GM23338 (cell line): ENCODE results near the gene TBPL1. TPM values are rescaled to one million over a fixed set of nuclear protein-coding genes. Genes with fewer than 3 reads are reported as not detected.

Experiments
- ATAC-seq: fragments of 200-7000 bp; cut with Tn5 transposase; 3 replicates; pipeline ENCODE4 v1.9.1; 2020
- DNase-seq: peaks from one replicate; pipeline ENCODE4 v3.0.0-alpha.2; 2015; ENCODE audit warnings: low spot score
- H2AFZ ChIP-seq: fragments of 200-600 bp; sonication (generic); 2 replicates; pipeline ENCODE4 v1.8.0; 2016; ENCODE audit warnings: antibody characterized with exemption, mild to moderate bottlenecking, moderate library complexity
- H3F3A ChIP-seq: fragments of 200-600 bp; sonication (generic); replicated peaks from 2 replicates; pipeline ENCODE4 v1.8.0; 2017; ENCODE audit warnings: antibody characterized with exemption, mixed run types, low read depth
- H3K27ac ChIP-seq: fragments of 200-600 bp; sonication (generic); 2 replicates; pipeline ENCODE4 v1.6.1; 2016; ENCODE audit warnings: low read depth
- H3K27me3 ChIP-seq: fragments of 200-600 bp; sonication (generic); 2 replicates; pipeline ENCODE4 v1.8.0; 2016; ENCODE audit warnings: mild to moderate bottlenecking, mixed run types, moderate library complexity; ENCODE audit not compliant: insufficient read depth
- H3K36me3 ChIP-seq: fragments of 200-600 bp; sonication (generic); 2 replicates; pipeline ENCODE4 v1.8.0; 2016; ENCODE audit warnings: mild to moderate bottlenecking; ENCODE audit not compliant: insufficient read depth
- H3K4me1 ChIP-seq: fragments of 200-600 bp; sonication (generic); 2 replicates; pipeline ENCODE4 v1.8.0; 2016; ENCODE audit warnings: mild to moderate bottlenecking, moderate library complexity; ENCODE audit not compliant: insufficient read depth
- H3K4me2 ChIP-seq: fragments of 200-600 bp; sonication (generic); 2 replicates; pipeline ENCODE4 v1.7.1; 2017; ENCODE audit warnings: mixed run types
- H3K4me3 ChIP-seq: fragments of 200-600 bp; sonication (generic); 2 replicates; pipeline ENCODE4 v1.6.1; 2016; ENCODE audit warnings: mixed run types
- H3K79me2 ChIP-seq: fragments of 200-600 bp; sonication (generic); replicated peaks from 2 replicates; pipeline ENCODE4 v1.8.0; 2017; ENCODE audit warnings: mild to moderate bottlenecking; ENCODE audit not compliant: insufficient read depth
- H3K9me2 ChIP-seq: fragments of 200-600 bp; sonication (generic); 2 replicates; pipeline ENCODE4 v1.8.0; 2017; ENCODE audit not compliant: insufficient read depth
- H4K20me1 ChIP-seq: fragments of 200-600 bp; sonication (generic); replicated peaks from 2 replicates; pipeline ENCODE4 v1.8.0; 2017; ENCODE audit warnings: mild to moderate bottlenecking; ENCODE audit not compliant: insufficient read depth
- H3K27ac Mint-ChIP-seq: 2 replicates; pipeline ENCODE4 v1.8.0; 2020; ENCODE audit warnings: inconsistent platforms, mild to moderate bottlenecking, moderate library complexity, mixed read lengths
- H3K27me3 Mint-ChIP-seq: 3 replicates; pipeline ENCODE4 v1.8.0; 2022; ENCODE audit warnings: low read depth, mild to moderate bottlenecking, moderate library complexity, mixed read lengths, inconsistent platforms; ENCODE audit not compliant: insufficient read depth, poor library complexity
- H3K36me3 Mint-ChIP-seq: 3 replicates; pipeline ENCODE4 v1.8.0; 2021; ENCODE audit warnings: low read depth, mild to moderate bottlenecking, inconsistent platforms, moderate library complexity, mixed read lengths
- H3K4me1 Mint-ChIP-seq: 3 replicates; pipeline ENCODE4 v1.8.0; 2020; ENCODE audit warnings: mild to moderate bottlenecking, inconsistent platforms, mixed read lengths
- H3K4me3 Mint-ChIP-seq: 3 replicates; pipeline ENCODE4 v1.8.0; 2021; ENCODE audit warnings: moderate library complexity, mild to moderate bottlenecking, inconsistent platforms, mixed read lengths
- H3K9me3 Mint-ChIP-seq: 3 replicates; pipeline ENCODE4 v1.8.0; 2020; ENCODE audit warnings: moderate library complexity, mild to moderate bottlenecking, inconsistent platforms, mixed read lengths
- CREB1 ChIP-seq: fragments of 250-450 bp; sonication (Bioruptor Pico); IDR thresholded peaks from 2 replicates; pipeline ENCODE4 v1.5.0; 2020; ENCODE audit warnings: low read depth, mild to moderate bottlenecking, moderate library complexity
- CTCF ChIP-seq, 2 experiments: fragments of 200-600 bp in 1 of 2; sonication (generic) in 1 of 2; conservative IDR thresholded peaks; 2 replicates each; pipeline versions ENCODE4 v1.5.1 to v1.6.1; 2016 to 2017; ENCODE audit warnings: antibody characterized with exemption in 2 of 2, low read depth in 2 of 2, mild to moderate bottlenecking in 2 of 2, moderate library complexity in 1 of 2
- ETS1 ChIP-seq: IDR thresholded peaks from 2 replicates; pipeline ENCODE4 v1.6.1; 2016; ENCODE audit warnings: antibody characterized with exemption
- EZH2 ChIP-seq: fragments of 200-600 bp; sonication (generic); IDR thresholded peaks from one replicate; pipeline ENCODE4 v1.8.0; 2017; ENCODE audit warnings: antibody characterized with exemption, mild to moderate bottlenecking, low read depth; ENCODE audit not compliant: unreplicated experiment
- EZH2phosphoT487 ChIP-seq: fragments of 200-600 bp; sonication (generic); IDR thresholded peaks from one replicate; pipeline ENCODE4 v1.8.1; 2018; ENCODE audit warnings: antibody characterized with exemption; ENCODE audit not compliant: unreplicated experiment
- JUNB ChIP-seq: IDR thresholded peaks from one replicate; pipeline ENCODE4 v1.6.1; 2016; ENCODE audit warnings: antibody characterized with exemption; ENCODE audit not compliant: unreplicated experiment
- NANOG ChIP-seq: IDR thresholded peaks from 2 replicates; pipeline ENCODE4 v1.6.1; 2016; ENCODE audit warnings: antibody characterized with exemption, borderline replicate concordance
- POLR2AphosphoS5 ChIP-seq: IDR thresholded peaks from 2 replicates; pipeline ENCODE4 v1.6.1; 2016; ENCODE audit warnings: antibody characterized with exemption, low read depth
- REST ChIP-seq: IDR thresholded peaks from one replicate; pipeline ENCODE4 v1.6.1; 2018; ENCODE audit warnings: antibody characterized with exemption; ENCODE audit not compliant: unreplicated experiment
- STAT1 ChIP-seq: IDR thresholded peaks from one replicate; pipeline ENCODE4 v1.6.1; 2016; ENCODE audit warnings: antibody characterized with exemption; ENCODE audit not compliant: unreplicated experiment
- ZNF114 ChIP-seq: fragments of 250-450 bp; sonication (Bioruptor Pico); IDR thresholded peaks from 2 replicates; pipeline ENCODE4 v1.5.0; 2020; ENCODE audit warnings: mild to moderate bottlenecking, moderate library complexity
- ZNF331 ChIP-seq: fragments of 250-450 bp; sonication (Bioruptor Pico); IDR thresholded peaks from 2 replicates; pipeline ENCODE4 v1.5.0; 2020; ENCODE audit warnings: low read depth, mild to moderate bottlenecking, moderate library complexity
- polyA plus RNA-seq: library from polyadenylated mRNA; unstranded; fragments of >200 nt; fragmentation: Nextera tagmentation; extraction: Ambion mirVana; gene quantifications from 2 replicates; pipeline ENCODE4 v1.2.1, GENCODE V29; 2016
- total RNA-seq: library from RNA; depleted of rRNA; stranded (reverse); fragments of >200 nt; shearing (Covaris generic); gene quantifications from 2 replicates; pipeline ENCODE4 v1.2.3, GENCODE V29; 2014

The TBPL1 gene
- total and polyA plus RNA-seq, 2 experiments from 2014 or later, result 72.9 to 139 TPM

- no peaks in the 10 kb centered on the region for H3F3A ChIP-seq
- H3K27me3 ChIP-seq, result no peaks in the 10 kb centered on the region
- DNase-seq (no peak), ATAC-seq (no peak)
- H3K9me3 Mint-ChIP-seq, result no peaks in the 10 kb centered on the region
- no peak overlapping the region for H3K4me3 Mint-ChIP-seq
- no peak overlapping the region for H3K4me2 ChIP-seq
- H3K79me2 ChIP-seq, result peaks cover 100% of the 10 kb centered on the region
- H3K27ac Mint-ChIP-seq, result no peak overlapping the region
- H3K4me3 ChIP-seq, result no peak overlapping the region
- H3K36me3 Mint-ChIP-seq, result no peaks in the 10 kb centered on the region; the same call in 2 of the 3 replicates
- H2AFZ ChIP-seq, result no peak overlapping the region
- no peaks in the 10 kb centered on the region for H3K36me3 ChIP-seq
- H3K9me2 ChIP-seq, result no peaks in the 10 kb centered on the region
- H3K4me1 Mint-ChIP-seq, result peaks cover 27% of the 10 kb centered on the region
- H3K27ac ChIP-seq, result no peak overlapping the region
- peaks cover 3% of the 10 kb centered on the region for H3K27me3 Mint-ChIP-seq
- H4K20me1 ChIP-seq, result peaks cover 39% of the 10 kb centered on the region
- TF ChIP-seq NANOG (no peak), CTCF (conservative IDR thresholded peaks at IDR 0.05; ENCODE audit: low read depth in 2 of 2) (no peak), EZH2phosphoT487 (no peak), STAT1 (no peak), CREB1 (CRISPR knock-in tag) (no peak), REST (no peak), POLR2AphosphoS5 (no peak), JUNB (no peak), EZH2 (no peak), ZNF114 (no peak)
- peaks cover 15% of the 10 kb centered on the region for H3K4me1 ChIP-seq
These were observed 6.8 kb downstream of the TBPL1 start for GRCh38 chr6:133959667-133960368.

GRCh38 chr6:133961831-133962230 is 8.8 kb downstream of the TBPL1 start:
- no peaks in the 10 kb centered on the region; the same call in 2 of the 3 replicates for H3K36me3 Mint-ChIP-seq
- Histone ChIP-seq H3K4me1 (peaks cover 8% of the 10 kb centered on the region), H3K27ac (no peak overlapping the region), H3K36me3 (no peaks in the 10 kb centered on the region), H3F3A (no peaks in the 10 kb centered on the region), H4K20me1 (peaks cover 41% of the 10 kb centered on the region), H3K27me3 (no peaks in the 10 kb centered on the region), H3K4me3 (no peak overlapping the region), H3K79me2 (peaks cover 100% of the 10 kb centered on the region), H3K4me2 (no peak overlapping the region), H2AFZ (no peak overlapping the region), H3K9me2 (no peaks in the 10 kb centered on the region)
- DNase-seq (no peak), ATAC-seq (no peak)
- no peak overlapping the region for H3K4me3 Mint-ChIP-seq
- H3K27me3 Mint-ChIP-seq, result peaks cover 4% of the 10 kb centered on the region
- no peaks in the 10 kb centered on the region for H3K9me3 Mint-ChIP-seq
- H3K27ac Mint-ChIP-seq, result no peak overlapping the region
- H3K4me1 Mint-ChIP-seq, result peaks cover 23% of the 10 kb centered on the region
- TF ChIP-seq EZH2phosphoT487 (no peak), NANOG (no peak), JUNB (no peak), ETS1 (no peak), EZH2 (no peak), ZNF114 (no peak), ZNF331 (no peak)
